ENCODE measurements around the gene SLAMF1.
"Not testable (repeated sequence)": the region's sequence is repeated elsewhere in the genome, so short reads cannot be mapped to it uniquely, and the experiment has no call there.

Gene SLAMF1

DNA sequence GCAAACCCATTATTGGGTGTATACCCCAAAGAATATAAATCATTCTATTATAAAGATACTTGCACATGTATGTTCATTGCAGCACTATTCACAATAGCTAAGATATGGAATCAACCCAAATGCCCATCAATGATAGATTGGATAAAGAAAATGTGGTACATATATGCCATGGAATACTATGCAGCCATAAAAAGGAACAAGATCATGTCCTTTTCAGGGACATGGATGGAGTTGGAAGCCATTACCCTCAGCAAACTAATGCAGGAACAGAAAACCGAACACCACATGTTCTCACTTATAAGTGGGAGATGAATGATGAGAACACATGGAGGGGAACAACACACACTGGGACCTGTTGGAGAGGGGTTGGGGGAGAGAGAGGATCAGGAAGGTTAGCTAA, 83.6 kb downstream of the SLAMF1 start:
- DNase-seq (ENCODE audit: low read depth in 2 of 2) = not testable (repeated sequence)

GRCh38 chr1:160562745-160563144, 84.1 kb downstream of the SLAMF1 start:
- not testable (repeated sequence) for DNase-seq (ENCODE audit: low read depth in 2 of 2)

DNA sequence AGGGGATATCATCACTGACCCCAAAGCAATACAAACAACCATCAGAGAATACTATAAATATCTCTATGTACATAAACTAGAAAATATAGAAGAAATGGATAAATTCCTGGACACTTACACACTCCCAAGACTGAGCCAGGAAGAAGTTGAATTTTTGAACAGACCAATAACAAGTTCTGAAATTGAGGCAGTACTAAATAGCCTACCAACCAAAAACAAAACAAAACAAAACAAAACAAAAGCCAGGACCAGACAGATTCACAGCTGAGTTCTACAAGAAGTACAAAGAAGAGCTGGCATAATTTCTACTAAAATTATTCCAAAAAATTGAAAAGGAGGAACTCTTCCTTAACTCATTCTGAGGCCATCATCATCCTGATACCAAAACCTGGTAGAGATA, 86.0 kb downstream of the SLAMF1 start:
- no peak for DNase-seq (ENCODE audit: low read depth in 2 of 2)

GRCh38 chr1:160560045-160560705, 86.7 kb downstream of the SLAMF1 start:
- DNase-seq (ENCODE audit: low read depth in 2 of 2) = no peak

DNA sequence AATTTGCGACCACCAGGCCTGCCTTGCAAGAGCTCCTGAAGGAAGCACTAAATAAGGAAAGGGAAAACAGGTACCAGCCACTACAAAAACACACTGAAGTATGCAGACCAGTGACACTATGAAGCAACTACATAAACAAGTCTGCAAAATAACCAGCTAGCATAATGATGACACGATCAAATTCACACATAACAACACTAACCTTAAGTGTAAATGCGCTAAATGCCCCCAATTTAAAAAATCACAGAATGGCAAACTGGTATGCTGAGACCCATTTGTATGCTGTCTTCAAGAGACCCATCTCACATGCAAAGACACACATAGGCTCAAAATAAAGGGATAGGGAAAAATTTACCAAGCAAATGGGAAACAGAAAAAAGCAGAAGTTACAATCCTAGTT, 87.4 kb downstream of the SLAMF1 start:
- DNase-seq (ENCODE audit: low read depth in 2 of 2) = not testable (repeated sequence)

DNA sequence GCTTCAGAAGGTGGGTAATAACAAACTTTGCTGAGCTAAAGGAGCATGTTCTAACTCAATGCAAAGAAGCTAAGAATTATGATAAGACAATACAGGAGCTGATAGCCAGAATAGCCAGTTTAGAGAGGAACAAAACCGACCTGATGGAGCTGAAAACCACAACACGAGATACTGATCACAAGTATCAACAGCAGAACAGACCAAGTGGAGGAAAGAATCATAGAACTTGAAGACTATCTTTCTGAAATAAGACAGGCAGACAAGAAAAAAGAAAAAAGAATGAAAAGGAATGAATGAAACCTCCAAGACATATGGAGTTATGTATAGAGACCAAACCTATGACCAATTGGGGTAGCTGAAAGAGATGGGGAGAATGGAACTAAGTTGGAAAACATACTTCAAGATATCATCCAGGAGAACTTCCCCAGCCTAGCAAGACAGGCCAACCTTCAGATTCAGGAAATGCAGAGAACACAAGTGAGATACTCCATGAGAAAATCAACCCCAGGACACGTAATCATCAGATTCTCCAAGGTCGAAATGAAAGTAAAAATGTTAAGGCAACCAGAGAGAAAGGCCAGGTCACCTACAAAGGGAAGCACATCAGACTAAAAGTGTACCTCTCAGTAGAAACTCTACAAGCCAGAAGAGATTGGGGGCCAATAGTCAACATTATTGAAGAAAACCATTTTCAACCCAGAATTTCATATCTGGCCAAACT, 88.0 kb downstream of the SLAMF1 start:
- DNase-seq (ENCODE audit: low read depth in 2 of 2) = no peak
